HEK293 (cell line): ENCODE data around the gene NPTN.

Source experiments
- CTCF ChIA-PET: fragments of 350-600 bp; formaldehyde crosslinking; extraction: SDS; loops from one replicate; lab custom pipeline; 2021; ENCODE audit warnings: antibody characterized with exemption; lab: Yijun Ruan, JAX
- POLR2A ChIA-PET: fragments of 300-600 bp; formaldehyde crosslinking; extraction: SDS; loops from one replicate; lab custom pipeline; 2020; ENCODE audit warnings: antibody characterized with exemption, inconsistent platforms; lab: Yijun Ruan, JAX
- H3K27ac ChIP-seq: fragments of 200-500 bp; sonication (Bioruptor generic); 2 replicates; pipeline ENCODE4 v1.5.1; 2014; ENCODE audit warnings: low read depth, low read length, control low read depth, inconsistent platforms; ENCODE audit errors: extremely low read depth
- H3K36me3 ChIP-seq, 2 experiments: fragments of 200-500 bp in 1 of 2; sonication (Bioruptor generic) in 1 of 2; 1 replicate in 1 of 2; 2 replicates in 1 of 2; pipeline ENCODE4 v1.5.1; 2014 to 2017; ENCODE audit warnings: inconsistent platforms in 2 of 2, low read length in 2 of 2; ENCODE audit not compliant: control insufficient read depth in 2 of 2, insufficient read depth in 1 of 2
- H3K4me1 ChIP-seq: fragments of 200-500 bp; sonication (Bioruptor generic); 2 replicates; pipeline ENCODE4 v1.5.1; 2014; ENCODE audit warnings: mild to moderate bottlenecking, low read length, inconsistent platforms; ENCODE audit not compliant: control insufficient read depth, insufficient read depth
- H3K4me3 ChIP-seq: 2 replicates; pipeline ENCODE4 v1.5.1; 2011; ENCODE audit warnings: low read depth, mild to moderate bottlenecking, control low read depth, low read length, moderate library complexity
- H3K9me3 ChIP-seq: fragments of 200-500 bp; sonication (Bioruptor generic); 2 replicates; pipeline ENCODE4 v1.5.1; 2014; ENCODE audit warnings: low read depth, low read length, inconsistent platforms; ENCODE audit not compliant: control insufficient read depth, insufficient read depth
- SCRT2 ChIP-seq: fragments of 450-650 bp; formaldehyde crosslinking; IDR thresholded peaks from 2 replicates; pipeline ENCODE4 v1.5.1; 2016; ENCODE audit warnings: missing biosample characterization, missing genetic modification characterization
- SP7 ChIP-seq: fragments of 450-650 bp; formaldehyde crosslinking; IDR thresholded peaks from 2 replicates; pipeline ENCODE4 v1.5.1; 2016; ENCODE audit warnings: missing biosample characterization, missing genetic modification characterization
- ZBTB17 ChIP-seq: fragments of 450-650 bp; formaldehyde crosslinking; IDR thresholded peaks from 2 replicates; pipeline ENCODE4 v1.5.1; 2016; ENCODE audit warnings: missing biosample characterization, missing genetic modification characterization
- ZBTB48 ChIP-seq: fragments of 450-650 bp; formaldehyde crosslinking; IDR thresholded peaks from 2 replicates; pipeline ENCODE4 v1.5.1; 2016; ENCODE audit warnings: missing biosample characterization, missing genetic modification characterization
- ZFHX2 ChIP-seq: fragments of 450-650 bp; formaldehyde crosslinking; conservative IDR thresholded peaks from 2 replicates; pipeline ENCODE4 v1.5.1; 2016; ENCODE audit warnings: missing biosample characterization, missing genetic modification characterization
- ZFP37 ChIP-seq: fragments of 450-650 bp; formaldehyde crosslinking; IDR thresholded peaks from 2 replicates; pipeline ENCODE4 v1.5.1; 2016; ENCODE audit warnings: missing biosample characterization, missing genetic modification characterization
- ZIC2 ChIP-seq: fragments of 450-650 bp; formaldehyde crosslinking; IDR thresholded peaks from 2 replicates; pipeline ENCODE4 v1.5.1; 2016; ENCODE audit warnings: missing biosample characterization, missing genetic modification characterization
- ZNF335 ChIP-seq: fragments of 450-650 bp; formaldehyde crosslinking; conservative IDR thresholded peaks from 2 replicates; pipeline ENCODE4 v1.5.1; 2016; ENCODE audit warnings: missing biosample characterization, missing genetic modification characterization
- ZNF521 ChIP-seq: fragments of 450-650 bp; formaldehyde crosslinking; IDR thresholded peaks from 2 replicates; pipeline ENCODE4 v1.5.1; 2017; ENCODE audit warnings: missing biosample characterization, mild to moderate bottlenecking, missing genetic modification characterization
- ZNF600 ChIP-seq: fragments of 450-650 bp; formaldehyde crosslinking; IDR thresholded peaks from 2 replicates; pipeline ENCODE4 v1.5.1; 2016; ENCODE audit warnings: missing biosample characterization, missing genetic modification characterization
- ZNF654 ChIP-seq: fragments of 450-650 bp; formaldehyde crosslinking; IDR thresholded peaks from 2 replicates; pipeline ENCODE4 v1.5.1; 2016; ENCODE audit warnings: low read depth, missing biosample characterization, missing genetic modification characterization
- ZNF776 ChIP-seq: fragments of 450-650 bp; formaldehyde crosslinking; IDR thresholded peaks from 2 replicates; pipeline ENCODE4 v1.5.0; 2017; ENCODE audit warnings: missing biosample characterization, missing genetic modification characterization, borderline replicate concordance
- ZNF792 ChIP-seq: fragments of 450-650 bp; formaldehyde crosslinking; IDR thresholded peaks from 2 replicates; pipeline ENCODE4 v1.5.1; 2016; ENCODE audit warnings: missing biosample characterization, missing genetic modification characterization
- TF ChIP-seq, protein P1 (sequence below): fragments of 450-650 bp; formaldehyde crosslinking; IDR thresholded peaks from 2 replicates; pipeline ENCODE4 v1.5.1; 2017; ENCODE audit warnings: missing biosample characterization, missing genetic modification characterization
- TF ChIP-seq, protein P2 (sequence below): fragments of 450-650 bp; formaldehyde crosslinking; IDR thresholded peaks from 2 replicates; pipeline ENCODE4 v1.5.1; 2017; ENCODE audit warnings: missing biosample characterization, mild to moderate bottlenecking, missing genetic modification characterization, moderate library complexity
- TF ChIP-seq, protein P3 (sequence below): fragments of 450-650 bp; IDR thresholded peaks from 2 replicates; pipeline ENCODE4 v1.5.1; 2018; ENCODE audit warnings: missing biosample characterization, mild to moderate bottlenecking, missing genetic modification characterization
- TF ChIP-seq, protein P4 (sequence below): fragments of 450-650 bp; formaldehyde crosslinking; IDR thresholded peaks from 2 replicates; pipeline ENCODE4 v1.5.1; 2016; ENCODE audit warnings: missing biosample characterization, missing genetic modification characterization
- TF ChIP-seq, protein P5 (sequence below): fragments of 450-650 bp; formaldehyde crosslinking; IDR thresholded peaks from 2 replicates; pipeline ENCODE4 v1.5.1; 2016; ENCODE audit warnings: missing biosample characterization, missing genetic modification characterization

The NPTN gene

DNA sequence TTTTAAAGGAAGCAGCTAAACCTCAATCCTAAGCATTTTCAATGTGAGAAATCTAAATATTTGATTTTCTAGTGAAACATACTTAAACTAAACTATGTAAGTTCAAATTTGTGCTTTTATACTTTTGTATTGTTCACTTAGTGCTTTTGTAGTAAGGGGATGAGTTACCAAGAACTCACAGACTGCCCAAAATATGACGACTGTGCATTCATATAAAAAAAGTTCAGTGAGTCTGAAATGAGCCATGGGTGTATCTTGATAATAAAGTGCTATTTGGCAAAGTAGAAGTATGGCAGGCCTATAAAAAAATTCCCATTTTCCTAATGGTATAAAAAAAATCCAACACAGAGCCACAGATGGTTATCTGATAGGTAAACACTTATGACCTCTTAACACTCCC is 66.2 kb downstream of the NPTN start (continued):
- TF ChIP-seq, protein P1, sequence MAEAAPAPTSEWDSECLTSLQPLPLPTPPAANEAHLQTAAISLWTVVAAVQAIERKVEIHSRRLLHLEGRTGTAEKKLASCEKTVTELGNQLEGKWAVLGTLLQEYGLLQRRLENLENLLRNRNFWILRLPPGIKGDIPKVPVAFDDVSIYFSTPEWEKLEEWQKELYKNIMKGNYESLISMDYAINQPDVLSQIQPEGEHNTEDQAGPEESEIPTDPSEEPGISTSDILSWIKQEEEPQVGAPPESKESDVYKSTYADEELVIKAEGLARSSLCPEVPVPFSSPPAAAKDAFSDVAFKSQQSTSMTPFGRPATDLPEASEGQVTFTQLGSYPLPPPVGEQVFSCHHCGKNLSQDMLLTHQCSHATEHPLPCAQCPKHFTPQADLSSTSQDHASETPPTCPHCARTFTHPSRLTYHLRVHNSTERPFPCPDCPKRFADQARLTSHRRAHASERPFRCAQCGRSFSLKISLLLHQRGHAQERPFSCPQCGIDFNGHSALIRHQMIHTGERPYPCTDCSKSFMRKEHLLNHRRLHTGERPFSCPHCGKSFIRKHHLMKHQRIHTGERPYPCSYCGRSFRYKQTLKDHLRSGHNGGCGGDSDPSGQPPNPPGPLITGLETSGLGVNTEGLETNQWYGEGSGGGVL, result no peak
- no peak for TF ChIP-seq ZNF776 (tag by site-specific recombination)

DNA sequence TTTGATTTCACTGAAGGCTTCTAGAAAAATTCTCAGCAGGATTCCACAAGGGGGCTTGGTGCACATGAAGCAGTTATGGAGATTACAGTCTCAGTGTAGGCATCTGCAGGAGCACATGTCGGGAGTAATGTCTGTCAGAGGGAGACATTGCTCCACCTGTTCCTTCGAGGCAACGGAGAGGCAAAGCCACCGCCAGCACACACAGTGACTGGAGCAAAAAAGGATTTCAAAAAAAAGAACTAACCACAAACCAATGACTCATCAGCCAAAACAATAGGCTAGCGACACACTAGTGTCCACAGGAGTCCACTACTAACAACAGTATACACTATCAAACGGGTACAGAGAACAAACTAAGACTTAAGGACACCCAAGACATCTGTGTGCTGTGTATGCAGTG is 68.9 kb downstream of the NPTN start:
- peaks cover 7% of the 10 kb centered on the region; the same call in 1 of the 2 replicates for H3K4me1 ChIP-seq
- ChIA-PET POLR2A (no interaction called here), CTCF (interaction anchor here (0.6 to 8.6 kb wide), 4 partner anchors 46 to 141 kb away, joined by 4 to 168 read pairs (median 24); partner anchors contain the start of gene NPTN)

DNA sequence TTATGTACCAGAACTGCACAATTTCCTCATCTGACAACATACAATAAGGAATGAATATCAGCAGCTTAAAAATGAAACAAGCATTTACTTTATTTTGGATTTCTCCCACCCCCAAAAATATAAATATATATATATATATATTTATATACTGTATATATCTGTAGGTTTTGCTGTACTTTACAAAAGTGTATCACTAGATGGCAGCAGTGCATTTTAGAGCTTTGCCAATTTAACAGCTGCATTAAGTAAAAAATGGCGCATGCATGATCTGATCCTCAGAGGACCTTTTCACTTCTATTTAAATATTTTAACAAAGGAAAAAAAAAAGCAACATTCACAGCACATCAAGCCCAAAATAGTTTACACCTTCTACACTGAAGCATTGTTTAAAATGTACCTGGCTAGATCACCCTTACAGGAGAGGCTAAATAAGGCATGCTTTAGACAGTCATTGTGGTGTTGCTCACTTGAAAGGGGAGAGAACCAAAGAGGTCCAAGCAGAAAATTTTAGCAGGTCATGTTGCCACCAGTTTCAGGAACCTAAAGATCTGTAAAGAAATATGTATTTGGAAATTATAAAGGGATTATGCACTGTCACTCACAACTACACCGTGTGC is 72.6 kb downstream of the NPTN start:
- Histone ChIP-seq H3K27ac (no peak overlapping the region), H3K4me1 (peaks cover 7% of the 10 kb centered on the region; the same call in 1 of the 2 replicates), H3K36me3 (peaks cover 39 to 88% of the 10 kb centered on the region in 2 experiments), H3K9me3 (no peaks in the 10 kb centered on the region), H3K4me3 (no peak overlapping the region)
- TF ChIP-seq, protein P2, sequence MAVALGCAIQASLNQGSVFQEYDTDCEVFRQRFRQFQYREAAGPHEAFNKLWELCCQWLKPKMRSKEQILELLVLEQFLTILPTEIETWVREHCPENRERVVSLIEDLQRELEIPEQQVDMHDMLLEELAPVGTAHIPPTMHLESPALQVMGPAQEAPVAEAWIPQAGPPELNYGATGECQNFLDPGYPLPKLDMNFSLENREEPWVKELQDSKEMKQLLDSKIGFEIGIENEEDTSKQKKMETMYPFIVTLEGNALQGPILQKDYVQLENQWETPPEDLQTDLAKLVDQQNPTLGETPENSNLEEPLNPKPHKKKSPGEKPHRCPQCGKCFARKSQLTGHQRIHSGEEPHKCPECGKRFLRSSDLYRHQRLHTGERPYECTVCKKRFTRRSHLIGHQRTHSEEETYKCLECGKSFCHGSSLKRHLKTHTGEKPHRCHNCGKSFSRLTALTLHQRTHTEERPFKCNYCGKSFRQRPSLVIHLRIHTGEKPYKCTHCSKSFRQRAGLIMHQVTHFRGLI (tag by site-specific recombination), result no peak
- TF ChIP-seq, protein P3, sequence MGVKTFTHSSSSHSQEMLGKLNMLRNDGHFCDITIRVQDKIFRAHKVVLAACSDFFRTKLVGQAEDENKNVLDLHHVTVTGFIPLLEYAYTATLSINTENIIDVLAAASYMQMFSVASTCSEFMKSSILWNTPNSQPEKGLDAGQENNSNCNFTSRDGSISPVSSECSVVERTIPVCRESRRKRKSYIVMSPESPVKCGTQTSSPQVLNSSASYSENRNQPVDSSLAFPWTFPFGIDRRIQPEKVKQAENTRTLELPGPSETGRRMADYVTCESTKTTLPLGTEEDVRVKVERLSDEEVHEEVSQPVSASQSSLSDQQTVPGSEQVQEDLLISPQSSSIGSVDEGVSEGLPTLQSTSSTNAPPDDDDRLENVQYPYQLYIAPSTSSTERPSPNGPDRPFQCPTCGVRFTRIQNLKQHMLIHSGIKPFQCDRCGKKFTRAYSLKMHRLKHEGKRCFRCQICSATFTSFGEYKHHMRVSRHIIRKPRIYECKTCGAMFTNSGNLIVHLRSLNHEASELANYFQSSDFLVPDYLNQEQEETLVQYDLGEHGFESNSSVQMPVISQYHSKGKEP (tag by site-specific recombination), result peak; percentile 85
- TF ChIP-seq ZNF335 (tag by site-specific recombination) (peak; percentile 57), ZNF654 (tag by site-specific recombination) (peak; percentile 71)
- ChIA-PET POLR2A (interaction anchor here (0.6 to 1.0 kb wide), 3 partner anchors 73 to 139 kb away, joined by 3 to 5 read pairs (median 3); partner anchors contain the start of gene NPTN), CTCF (interaction anchor here (0.5 to 8.6 kb wide), 54 partner anchors 9 to 1243 kb away, joined by 3 to 168 read pairs (median 4); partner anchors contain the start of genes NPTN and TBC1D21)

More for the DNA sequence above, 68.9 kb downstream of the NPTN start:
- Histone ChIP-seq H3K36me3 (peaks cover 27 to 92% of the 10 kb centered on the region in 2 experiments), H3K27ac (no peak overlapping the region), H3K9me3 (no peaks in the 10 kb centered on the region), H3K4me3 (no peak overlapping the region)
- TF ChIP-seq, protein P4, sequence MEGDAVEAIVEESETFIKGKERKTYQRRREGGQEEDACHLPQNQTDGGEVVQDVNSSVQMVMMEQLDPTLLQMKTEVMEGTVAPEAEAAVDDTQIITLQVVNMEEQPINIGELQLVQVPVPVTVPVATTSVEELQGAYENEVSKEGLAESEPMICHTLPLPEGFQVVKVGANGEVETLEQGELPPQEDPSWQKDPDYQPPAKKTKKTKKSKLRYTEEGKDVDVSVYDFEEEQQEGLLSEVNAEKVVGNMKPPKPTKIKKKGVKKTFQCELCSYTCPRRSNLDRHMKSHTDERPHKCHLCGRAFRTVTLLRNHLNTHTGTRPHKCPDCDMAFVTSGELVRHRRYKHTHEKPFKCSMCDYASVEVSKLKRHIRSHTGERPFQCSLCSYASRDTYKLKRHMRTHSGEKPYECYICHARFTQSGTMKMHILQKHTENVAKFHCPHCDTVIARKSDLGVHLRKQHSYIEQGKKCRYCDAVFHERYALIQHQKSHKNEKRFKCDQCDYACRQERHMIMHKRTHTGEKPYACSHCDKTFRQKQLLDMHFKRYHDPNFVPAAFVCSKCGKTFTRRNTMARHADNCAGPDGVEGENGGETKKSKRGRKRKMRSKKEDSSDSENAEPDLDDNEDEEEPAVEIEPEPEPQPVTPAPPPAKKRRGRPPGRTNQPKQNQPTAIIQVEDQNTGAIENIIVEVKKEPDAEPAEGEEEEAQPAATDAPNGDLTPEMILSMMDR (tag by site-specific recombination), result peak; percentile 36; the same call in 1 of the 2 replicates
- 0 out of 2 replicates have a peak, but pooled peaks have one; percentile 18 for TF ChIP-seq ZNF335 (tag by site-specific recombination)
- TF ChIP-seq ZBTB48 (tag by site-specific recombination), result no peak
- TF ChIP-seq, protein P5, sequence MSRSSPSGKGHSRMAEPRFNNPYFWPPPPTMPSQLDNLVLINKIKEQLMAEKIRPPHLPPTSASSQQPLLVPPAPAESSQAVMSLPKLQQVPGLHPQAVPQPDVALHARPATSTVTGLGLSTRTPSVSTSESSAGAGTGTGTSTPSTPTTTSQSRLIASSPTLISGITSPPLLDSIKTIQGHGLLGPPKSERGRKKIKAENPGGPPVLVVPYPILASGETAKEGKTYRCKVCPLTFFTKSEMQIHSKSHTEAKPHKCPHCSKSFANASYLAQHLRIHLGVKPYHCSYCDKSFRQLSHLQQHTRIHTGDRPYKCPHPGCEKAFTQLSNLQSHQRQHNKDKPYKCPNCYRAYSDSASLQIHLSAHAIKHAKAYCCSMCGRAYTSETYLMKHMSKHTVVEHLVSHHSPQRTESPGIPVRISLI (tag by site-specific recombination), result peak; percentile 95
- TF ChIP-seq ZNF521 (tag by site-specific recombination), result no peak
- TF ChIP-seq SCRT2 (tag by site-specific recombination), result peak; percentile 78
- TF ChIP-seq ZFHX2 (tag by site-specific recombination), result no peak
- 0 out of 2 replicates have a peak, but pooled peaks have one; percentile 55 for TF ChIP-seq ZFP37 (tag by site-specific recombination)
- TF ChIP-seq SP7 (tag by site-specific recombination), result 0 out of 2 replicates have a peak, but pooled peaks have one; percentile 31
- TF ChIP-seq ZNF600, result peak; percentile 68; the same call in 1 of the 2 replicates
- peak; percentile 27; the same call in 1 of the 2 replicates for TF ChIP-seq ZIC2 (tag by site-specific recombination)
- TF ChIP-seq ZNF792 (tag by site-specific recombination), result peak; percentile 94; the same call in 1 of the 2 replicates
- peak; percentile 70 for TF ChIP-seq ZBTB17 (tag by site-specific recombination)
